BLaER1 (cell line): ENCODE measurements around the gene NUB1.

ENCODE experiments used
- H3K27ac ChIP-seq: shearing (Covaris generic); formaldehyde crosslinking; 2 replicates; pipeline ENCODE4 v1.8.1; 2022
- H3K27me3 ChIP-seq: shearing (Covaris generic); formaldehyde crosslinking; 2 replicates; pipeline ENCODE4 v1.8.1; 2022
- H3K36me3 ChIP-seq: shearing (Covaris generic); formaldehyde crosslinking; 2 replicates; pipeline ENCODE4 v1.8.1; 2022
- H3K4me1 ChIP-seq: shearing (Covaris generic); formaldehyde crosslinking; 2 replicates; pipeline ENCODE4 v1.8.1; 2022
- H3K4me2 ChIP-seq: shearing (Covaris generic); formaldehyde crosslinking; 2 replicates; pipeline ENCODE4 v1.8.1; 2022
- H3K4me3 ChIP-seq: shearing (Covaris generic); formaldehyde crosslinking; 2 replicates; pipeline ENCODE4 v1.8.1; 2022
- H3K9ac ChIP-seq: shearing (Covaris generic); formaldehyde crosslinking; 2 replicates; pipeline ENCODE4 v1.8.1; 2022
- H3K9me3 ChIP-seq: shearing (Covaris generic); formaldehyde crosslinking; 2 replicates; pipeline ENCODE4 v1.8.1; 2022
- H4K20me1 ChIP-seq: shearing (Covaris generic); formaldehyde crosslinking; 2 replicates; pipeline ENCODE4 v1.8.1; 2022
- Cebpa-rat ChIP-seq: shearing (Covaris generic); IDR thresholded peaks from 2 replicates; pipeline ENCODE4 v1.8.1; 2022

Gene NUB1

GRCh38 chr7:151374139-151374538 is 32.5 kb downstream of the NUB1 start:
- Histone ChIP-seq H3K9ac (no peak overlapping the region), H3K4me2 (0 out of 2 replicates have a peak overlapping the region, but pooled peaks have one; percentile 24), H3K27ac (no peak overlapping the region), H3K4me3 (no peak overlapping the region), H3K9me3 (no peaks in the 10 kb centered on the region), H3K4me1 (peaks cover 8% of the 10 kb centered on the region; the same call in 1 of the 2 replicates), H3K27me3 (no peaks in the 10 kb centered on the region), H3K36me3 (peaks cover 85% of the 10 kb centered on the region), H4K20me1 (peaks cover 23% of the 10 kb centered on the region)
- TF ChIP-seq Cebpa-rat: no peak

- Histone ChIP-seq H3K9ac (no peak overlapping the region), H3K36me3 (peaks cover 86% of the 10 kb centered on the region), H3K9me3 (no peaks in the 10 kb centered on the region), H3K4me2 (0 out of 2 replicates have a peak overlapping the region, but pooled peaks have one; percentile 24), H3K4me1 (peaks cover 8% of the 10 kb centered on the region; the same call in 1 of the 2 replicates), H4K20me1 (peaks cover 27% of the 10 kb centered on the region), H3K27me3 (no peaks in the 10 kb centered on the region), H3K27ac (no peak overlapping the region), H3K4me3 (no peak overlapping the region)
- no peak for TF ChIP-seq Cebpa-rat
Measured at GRCh38 chr7:151374726-151375125, 33.1 kb downstream of the NUB1 start.

- Histone ChIP-seq H3K4me3 (no peak overlapping the region), H3K4me1 (peaks cover 14% of the 10 kb centered on the region), H3K27ac (no peak overlapping the region), H3K27me3 (peaks cover 7% of the 10 kb centered on the region; the same call in 1 of the 2 replicates), H3K9ac (no peak overlapping the region), H3K36me3 (peaks cover 86% of the 10 kb centered on the region), H3K4me2 (no peak overlapping the region), H3K9me3 (no peaks in the 10 kb centered on the region), H4K20me1 (peaks cover 36% of the 10 kb centered on the region)
- TF ChIP-seq Cebpa-rat: no peak
Measured at GRCh38 chr7:151375530-151376217, 34.1 kb downstream of the NUB1 start.

- H3K4me1 ChIP-seq: peaks cover 21% of the 10 kb centered on the region
- H3K27ac ChIP-seq: no peak overlapping the region
- H3K27me3 ChIP-seq: peaks cover 14% of the 10 kb centered on the region
- H3K9ac ChIP-seq: no peak overlapping the region
- H3K4me2 ChIP-seq: no peak overlapping the region
- H3K9me3 ChIP-seq: no peaks in the 10 kb centered on the region
- H3K36me3 ChIP-seq: peaks cover 81% of the 10 kb centered on the region
- no peak overlapping the region for H3K4me3 ChIP-seq
- no peak for TF ChIP-seq Cebpa-rat
- H4K20me1 ChIP-seq: peaks cover 43% of the 10 kb centered on the region
Measured at GRCh38 chr7:151376218-151376902, 34.7 kb downstream of the NUB1 start.

- H3K27me3 ChIP-seq: peaks cover 24% of the 10 kb centered on the region
- H3K36me3 ChIP-seq: peaks cover 71% of the 10 kb centered on the region
- H3K27ac ChIP-seq: no peak overlapping the region
- H3K4me1 ChIP-seq: peaks cover 32% of the 10 kb centered on the region
- no peak overlapping the region for H3K4me3 ChIP-seq
- H3K4me2 ChIP-seq: no peak overlapping the region
- H3K9me3 ChIP-seq: no peaks in the 10 kb centered on the region
- H4K20me1 ChIP-seq: peaks cover 46% of the 10 kb centered on the region
- TF ChIP-seq Cebpa-rat: no peak
- H3K9ac ChIP-seq: no peak overlapping the region
Measured at GRCh38 chr7:151377406-151377805, 35.8 kb downstream of the NUB1 start.

GRCh38 chr7:151378011-151378410 is 36.4 kb downstream of the NUB1 start:
- H3K9me3 ChIP-seq: no peaks in the 10 kb centered on the region
- H3K4me3 ChIP-seq: no peak overlapping the region
- no peak for TF ChIP-seq Cebpa-rat
- H3K4me2 ChIP-seq: no peak overlapping the region
- peaks cover 30% of the 10 kb centered on the region for H3K27me3 ChIP-seq
- H3K4me1 ChIP-seq: peaks cover 38% of the 10 kb centered on the region
- peaks cover 65% of the 10 kb centered on the region for H3K36me3 ChIP-seq
- no peak overlapping the region for H3K27ac ChIP-seq
- H3K9ac ChIP-seq: no peak overlapping the region
- H4K20me1 ChIP-seq: peaks cover 40% of the 10 kb centered on the region

GRCh38 chr7:151378496-151379192 is 37.0 kb downstream of the NUB1 start:
- H3K27ac ChIP-seq: no peak overlapping the region
- H3K36me3 ChIP-seq: peaks cover 59% of the 10 kb centered on the region
- H4K20me1 ChIP-seq: peaks cover 34% of the 10 kb centered on the region; the same call in 1 of the 2 replicates
- H3K4me1 ChIP-seq: peaks cover 39% of the 10 kb centered on the region
- no peak overlapping the region for H3K9ac ChIP-seq
- H3K27me3 ChIP-seq: peaks cover 37% of the 10 kb centered on the region
- H3K4me2 ChIP-seq: no peak overlapping the region
- no peak overlapping the region for H3K4me3 ChIP-seq
- H3K9me3 ChIP-seq: no peaks in the 10 kb centered on the region
- no peak for TF ChIP-seq Cebpa-rat

GRCh38 chr7:151379193-151379520 is 37.5 kb downstream of the NUB1 start:
- no peak overlapping the region for H3K4me3 ChIP-seq
- H4K20me1 ChIP-seq: peaks cover 29% of the 10 kb centered on the region; the same call in 1 of the 2 replicates
- peaks cover 37% of the 10 kb centered on the region for H3K4me1 ChIP-seq
- H3K27me3 ChIP-seq: peaks cover 42% of the 10 kb centered on the region
- H3K36me3 ChIP-seq: peaks cover 54% of the 10 kb centered on the region
- H3K27ac ChIP-seq: no peak overlapping the region
- no peak overlapping the region for H3K4me2 ChIP-seq
- TF ChIP-seq Cebpa-rat: no peak
- H3K9me3 ChIP-seq: no peaks in the 10 kb centered on the region
- no peak overlapping the region for H3K9ac ChIP-seq

- Histone ChIP-seq H3K4me3 (no peak overlapping the region), H3K9ac (no peak overlapping the region), H3K4me1 (peaks cover 32% of the 10 kb centered on the region), H3K36me3 (peaks cover 49% of the 10 kb centered on the region), H3K27me3 (peaks cover 47% of the 10 kb centered on the region), H4K20me1 (peaks cover 27% of the 10 kb centered on the region; the same call in 1 of the 2 replicates), H3K9me3 (no peaks in the 10 kb centered on the region), H3K4me2 (no peak overlapping the region), H3K27ac (no peak overlapping the region)
- no peak for TF ChIP-seq Cebpa-rat
Measured at GRCh38 chr7:151379534-151380198, 38.1 kb downstream of the NUB1 start.
